ENCODE data around the gene IMMP2L. TPM values are rescaled to one million over a fixed set of nuclear protein-coding genes. Genes with fewer than 3 reads are reported as not detected.

IMMP2L gene
- polyA plus RNA-seq, 1 of the 3 experiments (the other 2 are of a cell fraction) = 10.7 TPM

GRCh38 chr7:111558991-111559390, 3.3 kb downstream of the IMMP2L start (continued):
- TF ChIP-seq, protein P1, sequence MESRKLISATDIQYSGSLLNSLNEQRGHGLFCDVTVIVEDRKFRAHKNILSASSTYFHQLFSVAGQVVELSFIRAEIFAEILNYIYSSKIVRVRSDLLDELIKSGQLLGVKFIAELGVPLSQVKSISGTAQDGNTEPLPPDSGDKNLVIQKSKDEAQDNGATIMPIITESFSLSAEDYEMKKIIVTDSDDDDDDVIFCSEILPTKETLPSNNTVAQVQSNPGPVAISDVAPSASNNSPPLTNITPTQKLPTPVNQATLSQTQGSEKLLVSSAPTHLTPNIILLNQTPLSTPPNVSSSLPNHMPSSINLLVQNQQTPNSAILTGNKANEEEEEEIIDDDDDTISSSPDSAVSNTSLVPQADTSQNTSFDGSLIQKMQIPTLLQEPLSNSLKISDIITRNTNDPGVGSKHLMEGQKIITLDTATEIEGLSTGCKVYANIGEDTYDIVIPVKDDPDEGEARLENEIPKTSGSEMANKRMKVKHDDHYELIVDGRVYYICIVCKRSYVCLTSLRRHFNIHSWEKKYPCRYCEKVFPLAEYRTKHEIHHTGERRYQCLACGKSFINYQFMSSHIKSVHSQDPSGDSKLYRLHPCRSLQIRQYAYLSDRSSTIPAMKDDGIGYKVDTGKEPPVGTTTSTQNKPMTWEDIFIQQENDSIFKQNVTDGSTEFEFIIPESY (IDR thresholded peaks at IDR 0.05; ENCODE audit: borderline replicate concordance, low read depth) = no peak
- TF ChIP-seq IRF3 (IDR thresholded peaks at IDR 0.05; ENCODE audit: low read depth, low read length) = no peak
- no peak for TF ChIP-seq SIN3A (IDR thresholded peaks at IDR 0.05; ENCODE audit: borderline replicate concordance, low read depth, low read length)
- no peak for TF ChIP-seq RXRA (IDR thresholded peaks at IDR 0.05; ENCODE audit: borderline replicate concordance, low read depth)
- no peak for TF ChIP-seq RFX5 (IDR thresholded peaks at IDR 0.05; ENCODE audit: low read length)
- TF ChIP-seq EZH2phosphoT487 (IDR thresholded peaks at IDR 0.05; ENCODE audit: borderline replicate concordance, low read depth) = no peak

- no peaks in the 10 kb centered on the region for H3F3A ChIP-seq (replicated peaks; ENCODE audit: insufficient read depth)
- no peaks in the 10 kb centered on the region for H3K9me3 ChIP-seq
- H3K4me2 ChIP-seq = no peak overlapping the region
- ChIA-PET POLR2A (no interaction called here), CTCF (interaction anchor here (1.3 kb wide), 1 partner anchor 179 kb away, joined by 4 read pairs; no protein-coding TSS in a partner anchor)
- no peak overlapping the region for H3K4me3 ChIP-seq (ENCODE audit: low read depth in 2 of 2, low read length in 1 of 2)
- H3K9me2 ChIP-seq = no peaks in the 10 kb centered on the region
- TF ChIP-seq, protein P2, sequence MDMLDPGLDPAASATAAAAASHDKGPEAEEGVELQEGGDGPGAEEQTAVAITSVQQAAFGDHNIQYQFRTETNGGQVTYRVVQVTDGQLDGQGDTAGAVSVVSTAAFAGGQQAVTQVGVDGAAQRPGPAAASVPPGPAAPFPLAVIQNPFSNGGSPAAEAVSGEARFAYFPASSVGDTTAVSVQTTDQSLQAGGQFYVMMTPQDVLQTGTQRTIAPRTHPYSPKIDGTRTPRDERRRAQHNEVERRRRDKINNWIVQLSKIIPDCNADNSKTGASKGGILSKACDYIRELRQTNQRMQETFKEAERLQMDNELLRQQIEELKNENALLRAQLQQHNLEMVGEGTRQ (IDR thresholded peaks at IDR 0.05; ENCODE audit: borderline replicate concordance, low read depth, low read length) = no peak
- TF ChIP-seq TEAD4 (IDR thresholded peaks at IDR 0.05; ENCODE audit: borderline replicate concordance, insufficient read depth) (no peak), EP300 (IDR thresholded peaks at IDR 0.05; ENCODE audit: borderline replicate concordance in 1 of 2, low read depth in 1 of 2, low read length in 1 of 2) (no peak), RAD21 (IDR thresholded peaks at IDR 0.05; ENCODE audit: low read length) (no peak), MXI1 (IDR thresholded peaks at IDR 0.05; ENCODE audit: low read depth, low read length) (no peak), IRF3 (IDR thresholded peaks at IDR 0.05; ENCODE audit: low read depth, low read length) (no peak), MAX (IDR thresholded peaks at IDR 0.05; ENCODE audit: low read depth) (no peak), NRF1 (IDR thresholded peaks at IDR 0.05; ENCODE audit: low read depth, low read length) (no peak), SIN3A (IDR thresholded peaks at IDR 0.05; ENCODE audit: borderline replicate concordance, low read depth, low read length) (no peak), FOXJ3 (CRISPR knock-in tag; IDR thresholded peaks at IDR 0.05) (no peak)
- TF ChIP-seq, protein P3, sequence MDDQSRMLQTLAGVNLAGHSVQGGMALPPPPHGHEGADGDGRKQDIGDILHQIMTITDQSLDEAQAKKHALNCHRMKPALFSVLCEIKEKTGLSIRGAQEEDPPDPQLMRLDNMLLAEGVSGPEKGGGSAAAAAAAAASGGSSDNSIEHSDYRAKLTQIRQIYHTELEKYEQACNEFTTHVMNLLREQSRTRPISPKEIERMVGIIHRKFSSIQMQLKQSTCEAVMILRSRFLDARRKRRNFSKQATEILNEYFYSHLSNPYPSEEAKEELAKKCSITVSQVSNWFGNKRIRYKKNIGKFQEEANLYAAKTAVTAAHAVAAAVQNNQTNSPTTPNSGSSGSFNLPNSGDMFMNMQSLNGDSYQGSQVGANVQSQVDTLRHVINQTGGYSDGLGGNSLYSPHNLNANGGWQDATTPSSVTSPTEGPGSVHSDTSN (IDR thresholded peaks at IDR 0.05) = no peak
- no peaks in the 10 kb centered on the region for H3K27me3 ChIP-seq (ENCODE audit: insufficient read depth)
- peaks cover 14 to 37% of the 10 kb centered on the region in 2 experiments; a peak in 3 of 4 replicates for H3K4me1 ChIP-seq (ENCODE audit: control insufficient read depth in 1 of 2, insufficient read depth in 2 of 2, low read depth in 1 of 2, low read length in 1 of 2)
- no peak overlapping the region for H3K27ac ChIP-seq (ENCODE audit: low read depth in 2 of 2, low read length in 1 of 2)
- H3K79me2 ChIP-seq (ENCODE audit: insufficient read depth) = no peaks in the 10 kb centered on the region
- H4K20me1 ChIP-seq (ENCODE audit: insufficient read depth) = no peaks in the 10 kb centered on the region
- no peak overlapping the region for H2AFZ ChIP-seq (ENCODE audit: low read depth)
- H3K9ac ChIP-seq = no peak overlapping the region
- H3K36me3 ChIP-seq (replicated peaks in 1 of 2; ENCODE audit: control insufficient read depth in 1 of 2, insufficient read depth in 2 of 2, low read length in 1 of 2) = peaks cover 21 to 45% of the 10 kb centered on the region in 2 experiments
- no peak for DNase-seq
Observed at GRCh38 chr7:111556977-111557376, 5.3 kb downstream of the IMMP2L start.

Measured in SK-N-SH (cell line).